G401.6 (cell line): Measurements from ENCODE around the gene WWC2.

ENCODE experiments used
- FAIRE-seq: peaks from 2 replicates; lab custom pipeline; 2012; peaks lifted over from hg19 to GRCh38; lab: Jason Lieb, UNC

WWC2 gene

GRCh38 chr4:183332447-183332846, 233.4 kb downstream of the WWC2 start:
- no peak for FAIRE-seq

- no peak for FAIRE-seq
These were observed 234.1 kb downstream of the WWC2 start for GRCh38 chr4:183333202-183333601.

GRCh38 chr4:183333983-183334382, 234.9 kb downstream of the WWC2 start:
- FAIRE-seq, result no peak

GRCh38 chr4:183335369-183335940, 236.4 kb downstream of the WWC2 start:
- no peak for FAIRE-seq

- FAIRE-seq, result no peak
These were observed 238.3 kb downstream of the WWC2 start for GRCh38 chr4:183337349-183337748.

- FAIRE-seq, result no peak
These were observed 238.8 kb downstream of the WWC2 start for GRCh38 chr4:183337833-183338232.

GRCh38 chr4:183342541-183343533, 243.8 kb downstream of the WWC2 start:
- FAIRE-seq, result no peak

- FAIRE-seq, result no peak
These were observed 244.7 kb downstream of the WWC2 start for GRCh38 chr4:183343730-183344129.

- FAIRE-seq, result no peak
These were observed 245.6 kb downstream of the WWC2 start for GRCh38 chr4:183344523-183345255.

- no peak for FAIRE-seq
These were observed 246.2 kb downstream of the WWC2 start for GRCh38 chr4:183345261-183345660.

GRCh38 chr4:183347146-183347545, 248.1 kb downstream of the WWC2 start:
- FAIRE-seq, result no peak

GRCh38 chr4:183347566-183347965, 248.5 kb downstream of the WWC2 start:
- FAIRE-seq, result no peak

GRCh38 chr4:183348136-183348535, 249.1 kb downstream of the WWC2 start:
- FAIRE-seq, result no peak

- no peak for FAIRE-seq
These were observed 249.9 kb downstream of the WWC2 start for GRCh38 chr4:183348706-183349659.

- FAIRE-seq, result no peak
These were observed 250.6 kb downstream of the WWC2 start for GRCh38 chr4:183349673-183350072.

GRCh38 chr4:183350317-183351071, 251.4 kb downstream of the WWC2 start:
- no peak for FAIRE-seq

GRCh38 chr4:183352546-183352945, 253.5 kb downstream of the WWC2 start:
- FAIRE-seq, result no peak

GRCh38 chr4:183353557-183353956, 254.5 kb downstream of the WWC2 start:
- no peak for FAIRE-seq

GRCh38 chr4:183354219-183354618, 255.2 kb downstream of the WWC2 start:
- no peak for FAIRE-seq

- no peak for FAIRE-seq
These were observed 256.3 kb downstream of the WWC2 start for GRCh38 chr4:183355405-183355804.
